ENCODE measurements around the gene TGM6.

The TGM6 gene

DNA sequence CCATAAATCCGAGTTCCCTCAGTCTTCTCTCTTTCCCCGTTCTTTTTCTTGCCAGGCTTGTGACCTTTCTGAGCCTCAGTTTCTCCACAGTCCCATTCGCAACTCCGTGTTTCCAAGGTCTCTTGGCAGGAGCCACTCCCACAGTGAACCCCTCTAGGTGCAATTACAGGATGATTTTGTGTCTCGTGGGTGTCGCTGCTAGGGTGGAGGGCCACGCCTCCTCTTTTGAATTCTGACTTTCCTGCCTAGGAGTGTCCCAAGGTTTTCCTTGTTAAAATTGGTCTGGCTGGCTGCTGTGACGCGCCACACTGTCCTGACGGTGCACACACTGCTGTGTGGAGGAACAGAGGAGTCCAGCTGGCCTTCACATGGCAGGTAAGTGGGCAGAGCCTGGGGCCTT, at the start of gene TGM6:
Gene TGM6 (plus strand): TSS at position 301 of the 400 bp plus-strand sequence. CDS start 68 bp downstream, at position 369.
- no peak for DNase-seq

DNA sequence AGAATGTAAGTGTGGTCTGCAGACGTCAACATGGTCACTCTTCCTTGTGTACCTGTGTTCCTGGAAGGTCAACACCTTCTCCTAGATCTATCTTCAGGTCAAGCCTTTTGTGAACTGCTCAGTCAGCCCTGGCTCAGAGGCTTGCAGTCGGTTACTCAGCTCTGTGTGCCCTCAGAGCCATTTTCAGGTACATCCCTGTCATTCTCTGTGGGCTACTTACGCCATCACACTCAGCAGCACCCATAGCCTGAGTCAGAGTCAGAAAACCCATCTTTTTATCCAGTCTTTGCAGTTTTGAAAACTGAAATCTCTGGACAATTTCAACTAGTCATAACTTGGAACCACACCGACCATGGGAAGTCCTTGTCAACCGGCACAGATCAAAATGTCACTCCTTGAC, 49.6 kb upstream of the TGM6 start:
- DNase-seq = no peak

DNA sequence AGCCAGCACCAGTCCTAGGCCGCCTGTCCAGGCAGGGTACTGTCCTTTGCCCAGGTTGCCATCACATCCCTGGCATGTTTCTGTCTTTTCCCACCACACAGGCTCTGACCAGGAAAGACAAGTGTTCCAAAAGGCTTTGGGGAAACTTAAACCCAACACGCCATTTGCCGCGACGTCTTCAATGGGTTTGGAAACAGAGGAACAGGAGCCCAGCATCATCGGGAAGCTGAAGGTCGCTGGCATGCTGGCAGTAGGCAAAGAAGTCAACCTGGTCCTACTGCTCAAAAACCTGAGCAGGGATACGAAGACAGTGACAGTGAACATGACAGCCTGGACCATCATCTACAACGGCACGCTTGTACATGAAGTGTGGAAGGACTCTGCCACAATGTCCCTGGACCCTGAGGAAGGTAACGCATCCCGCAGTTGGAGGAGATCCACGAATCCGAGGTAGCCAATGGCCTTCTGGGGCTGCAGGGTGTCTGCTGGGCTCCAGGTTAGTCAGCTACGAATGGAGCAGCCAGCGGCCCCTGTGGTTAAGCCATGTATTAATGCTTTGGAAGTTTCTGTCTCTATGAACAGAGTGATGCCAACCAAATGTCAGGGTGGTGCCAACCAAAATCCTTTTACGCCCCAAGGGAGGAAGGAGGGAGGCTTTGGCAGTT, 48.7 kb upstream of the TGM6 start:
- DNase-seq = no peak

DNA sequence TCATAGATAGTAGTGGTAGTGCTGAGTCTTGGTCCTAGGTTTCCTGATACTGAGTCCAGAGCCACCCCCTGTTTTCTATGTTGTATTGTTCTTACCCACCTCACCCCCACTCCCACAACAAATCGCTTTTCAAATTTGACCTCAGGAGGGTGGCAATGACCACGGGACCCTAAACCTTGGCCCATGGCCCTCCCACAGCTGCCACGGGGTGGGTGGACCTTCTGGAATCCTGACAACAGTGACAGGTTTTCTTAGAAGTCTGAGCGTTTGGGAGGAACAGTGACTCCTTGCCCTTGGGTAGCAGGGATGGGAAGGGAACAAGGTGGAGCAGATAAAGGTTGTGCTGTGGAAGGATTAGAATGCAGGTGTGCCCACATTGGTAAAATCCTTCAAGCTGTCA, 48.0 kb upstream of the TGM6 start:
- no peak for DNase-seq

GRCh38 chr20:2333821-2334220, 46.9 kb upstream of the TGM6 start:
- no peak for DNase-seq

DNA sequence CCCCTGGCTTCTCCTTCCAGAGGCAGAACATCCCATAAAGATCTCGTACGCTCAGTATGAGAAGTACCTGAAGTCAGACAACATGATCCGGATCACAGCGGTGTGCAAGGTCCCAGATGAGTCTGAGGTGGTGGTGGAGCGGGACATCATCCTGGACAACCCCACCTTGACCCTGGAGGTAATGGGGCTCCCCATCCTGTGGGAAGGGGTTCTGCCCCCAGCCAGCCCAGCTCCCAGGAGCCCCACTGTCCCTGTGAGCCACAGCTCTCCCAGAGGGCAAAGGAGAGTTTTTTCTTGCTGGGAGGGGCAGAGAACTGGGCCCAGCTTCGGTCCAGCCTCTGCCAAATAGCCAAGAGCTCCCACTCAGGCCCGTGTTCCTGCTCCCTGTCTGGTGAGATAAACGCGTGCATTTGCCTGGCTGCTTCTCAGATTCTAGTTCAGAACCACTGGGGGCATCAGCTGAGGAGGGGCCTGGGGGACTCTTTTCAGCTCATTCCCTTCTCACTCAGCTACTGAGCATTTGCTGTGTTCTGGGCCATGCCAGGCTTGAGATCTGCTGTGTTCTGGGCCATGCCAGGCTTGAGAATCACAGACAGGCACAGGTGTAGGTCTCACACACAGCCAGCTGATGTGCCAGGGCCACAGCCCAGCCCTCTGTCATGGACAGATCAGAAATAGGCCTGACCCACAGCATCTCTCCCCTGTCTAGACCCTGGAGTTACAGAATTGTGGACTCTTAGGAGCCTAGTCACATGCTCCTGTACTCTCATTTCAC, 45.4 kb upstream of the TGM6 start:
- no peak for DNase-seq

DNA sequence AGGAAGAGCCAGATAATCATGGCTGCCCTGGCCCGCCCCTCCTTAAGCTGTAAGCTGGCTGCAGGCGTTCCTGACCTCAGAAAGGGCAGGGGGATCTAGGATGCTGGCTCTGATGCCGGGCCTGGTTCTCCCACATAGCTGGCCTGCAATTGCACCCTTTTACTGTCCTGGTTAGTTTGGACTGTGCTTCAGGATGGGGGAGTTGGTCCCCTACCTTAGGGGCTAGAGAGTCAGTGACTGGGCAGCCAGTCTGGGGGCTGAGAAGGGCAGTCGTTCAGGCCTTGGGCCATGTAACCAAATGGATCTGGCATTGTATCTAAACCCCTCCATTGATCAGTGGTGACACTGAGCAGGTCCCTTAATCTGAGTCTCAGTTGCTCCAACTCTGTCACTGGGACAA, 44.2 kb upstream of the TGM6 start:
- no peak for DNase-seq

- no peak for DNase-seq
These were observed 43.6 kb upstream of the TGM6 start for GRCh38 chr20:2337142-2337541.

- DNase-seq = no peak
These were observed 42.2 kb upstream of the TGM6 start for GRCh38 chr20:2338411-2339066.

GRCh38 chr20:2340136-2340535, 40.6 kb upstream of the TGM6 start:
- DNase-seq = no peak

GRCh38 chr20:2340823-2341222, 39.9 kb upstream of the TGM6 start:
- no peak for DNase-seq

GRCh38 chr20:2341336-2341735, 39.4 kb upstream of the TGM6 start:
- no peak for DNase-seq

DNA sequence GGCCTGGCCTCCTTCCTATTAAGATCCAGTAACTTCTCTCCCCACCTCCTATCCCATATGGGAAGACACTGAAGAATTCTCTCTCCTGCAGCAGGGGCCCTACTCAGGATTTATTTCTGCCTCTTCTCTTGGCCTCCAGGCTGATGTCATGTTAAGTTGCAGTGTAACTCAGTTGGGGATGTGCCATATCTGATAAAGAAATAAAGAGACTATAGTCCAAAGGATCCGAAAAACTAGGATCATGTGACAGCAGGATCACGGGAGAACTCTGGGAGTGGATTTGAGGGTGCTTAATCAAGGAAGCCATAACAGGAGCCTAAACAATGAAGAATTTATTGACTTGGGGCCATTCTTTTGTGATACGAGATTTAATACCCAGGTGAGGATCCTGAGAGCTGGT, 38.5 kb upstream of the TGM6 start:
- DNase-seq = no peak

DNA sequence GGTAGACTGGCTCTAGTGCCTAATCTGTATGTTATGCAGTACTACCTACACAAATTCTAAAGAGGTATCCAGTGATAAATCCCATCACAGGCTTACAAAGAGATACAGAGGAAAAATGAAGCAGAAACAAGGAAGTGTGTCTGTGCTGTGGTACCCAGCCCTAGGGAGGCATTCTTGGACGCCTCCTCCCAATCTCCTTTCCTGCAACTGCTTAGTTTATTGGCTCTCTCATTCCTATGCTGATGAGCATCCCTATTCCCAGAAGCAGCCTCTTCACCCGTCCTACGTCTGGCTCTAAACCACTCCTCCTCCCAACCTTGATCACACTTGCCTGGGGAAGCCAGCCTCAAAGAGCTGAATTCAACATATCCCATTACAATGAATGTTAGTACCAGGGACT, 34.5 kb upstream of the TGM6 start:
- no peak for DNase-seq

- DNase-seq = no peak
These were observed 32.4 kb upstream of the TGM6 start for GRCh38 chr20:2348336-2348735.

DNA sequence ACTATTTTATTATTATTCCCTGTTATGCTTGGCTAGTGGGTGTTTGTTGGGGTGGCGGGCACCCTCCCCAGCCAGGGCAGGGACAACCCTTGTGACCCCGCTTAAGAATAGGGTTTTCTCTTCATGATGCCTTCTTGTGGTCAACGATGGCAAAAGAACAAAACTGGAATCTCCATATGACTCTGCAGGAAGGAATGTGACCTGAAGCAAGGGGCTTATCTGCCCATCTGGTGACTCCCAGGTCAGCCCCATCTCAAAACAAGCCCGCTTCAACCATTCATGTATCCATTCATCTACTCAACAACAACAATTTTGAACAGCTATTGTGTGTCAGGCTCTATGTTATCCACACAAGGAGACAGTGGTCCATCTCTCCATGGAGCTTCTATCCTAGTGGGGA, 30.9 kb upstream of the TGM6 start:
- no peak for DNase-seq

GRCh38 chr20:2350606-2351005, 30.1 kb upstream of the TGM6 start:
- DNase-seq = no peak

DNA sequence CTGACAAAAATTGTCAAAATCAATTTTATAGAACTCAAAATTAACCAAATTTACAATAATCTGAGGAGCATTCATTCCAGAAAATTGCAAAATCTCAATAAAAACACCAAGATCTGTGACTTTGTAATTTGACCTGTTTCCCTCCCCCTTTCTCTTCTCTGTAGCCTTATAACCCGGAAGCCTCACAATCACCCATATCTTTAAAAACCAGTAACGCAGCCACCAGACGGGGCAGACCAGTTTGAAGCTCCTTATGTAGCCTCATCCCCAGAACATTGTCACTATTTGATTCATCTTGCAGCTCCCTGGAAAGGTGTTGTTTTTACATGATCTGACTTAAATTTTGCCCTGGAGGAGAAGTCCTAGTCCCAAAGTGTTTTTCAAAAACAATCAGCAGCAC, 27.5 kb upstream of the TGM6 start:
- no peak for DNase-seq

- no peak for DNase-seq
These were observed 23.6 kb upstream of the TGM6 start for GRCh38 chr20:2357114-2357513.

DNA sequence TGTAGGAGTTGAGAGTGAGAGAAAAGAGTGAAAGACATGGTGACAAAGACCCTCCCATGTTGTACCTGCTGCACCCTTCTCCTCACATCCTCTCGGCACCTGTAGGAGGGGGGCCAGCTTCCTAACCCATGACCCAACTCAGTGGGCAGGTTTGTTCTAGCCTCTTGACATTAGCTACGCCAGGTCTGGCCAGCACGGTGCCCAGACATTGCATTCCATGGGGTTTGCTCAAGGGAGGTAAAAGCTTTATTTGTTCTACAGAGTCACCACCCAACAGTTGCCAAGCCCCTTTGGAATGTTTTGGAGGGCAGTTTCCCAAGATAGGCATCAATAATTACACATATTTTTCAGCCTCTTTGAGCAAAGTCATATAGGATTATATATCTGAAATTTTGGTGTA, 22.7 kb upstream of the TGM6 start:
- no peak for DNase-seq

DNA sequence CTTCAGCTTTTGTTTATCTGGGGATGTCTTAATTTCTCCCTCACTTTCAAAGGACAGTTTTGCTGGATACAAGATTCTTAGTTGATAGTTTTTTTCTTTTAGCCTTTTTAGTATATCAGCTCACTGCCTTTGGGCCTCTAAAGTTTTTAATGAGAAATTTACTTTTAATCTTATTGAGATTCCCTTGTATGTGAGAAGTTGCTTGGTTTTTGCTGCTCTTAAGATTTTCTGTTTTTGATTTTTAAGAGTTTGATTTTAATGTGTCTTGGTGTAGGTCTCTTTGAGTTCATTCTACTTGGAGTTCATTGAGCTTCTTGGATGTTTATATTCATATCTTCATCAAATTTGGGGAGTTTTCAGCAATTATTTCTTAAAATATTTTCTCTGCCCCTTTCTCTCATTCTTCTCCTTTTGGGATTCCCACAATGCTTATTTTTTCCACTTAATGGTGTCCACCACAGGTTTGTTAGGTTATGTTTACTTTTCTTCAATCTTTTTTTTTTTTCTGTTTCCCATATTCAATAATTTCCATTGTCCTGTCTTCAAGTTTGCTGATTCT, 19.6 kb upstream of the TGM6 start:
- no peak for DNase-seq

GRCh38 chr20:2363187-2363586, 17.5 kb upstream of the TGM6 start:
- no peak for DNase-seq

DNA sequence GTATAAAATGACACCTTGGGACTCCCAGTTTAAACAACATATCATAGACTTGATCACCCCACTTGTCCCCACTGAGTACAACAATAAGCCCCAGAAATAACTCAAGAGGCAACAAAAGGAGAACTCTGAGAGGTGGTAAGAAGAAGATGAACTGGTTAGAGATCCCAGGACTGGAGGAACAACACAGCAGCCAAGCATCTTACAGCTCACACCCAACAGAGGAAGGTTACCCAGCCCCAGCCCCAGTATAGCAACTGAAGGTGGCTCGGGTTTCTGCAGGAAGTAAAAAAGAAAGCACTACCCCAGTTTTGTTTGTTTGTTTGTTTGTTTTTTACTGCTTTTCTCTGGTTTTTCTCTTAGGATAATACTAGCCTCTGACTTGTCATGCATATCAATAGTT, 17.1 kb upstream of the TGM6 start:
- no peak for DNase-seq

GRCh38 chr20:2364044-2364443, 16.7 kb upstream of the TGM6 start:
- DNase-seq = no peak

Measured in NCI-H1092 (cell line).